HL-60/S4 treated with phorbol 12-myristate 13-acetate at 8.2 ng/mL for 4 days and 3 days (cell line): ENCODE data around the gene DNAJC8.

Experiments used
- in situ Hi-C: fragments of 300-500 bp; cut with MboI; formaldehyde crosslinking; loops from 2 replicates; pipeline ENCODE4 v1.15.0; 2022; ENCODE audit warnings: low sequenced_read_pairs

Gene DNAJC8

DNA sequence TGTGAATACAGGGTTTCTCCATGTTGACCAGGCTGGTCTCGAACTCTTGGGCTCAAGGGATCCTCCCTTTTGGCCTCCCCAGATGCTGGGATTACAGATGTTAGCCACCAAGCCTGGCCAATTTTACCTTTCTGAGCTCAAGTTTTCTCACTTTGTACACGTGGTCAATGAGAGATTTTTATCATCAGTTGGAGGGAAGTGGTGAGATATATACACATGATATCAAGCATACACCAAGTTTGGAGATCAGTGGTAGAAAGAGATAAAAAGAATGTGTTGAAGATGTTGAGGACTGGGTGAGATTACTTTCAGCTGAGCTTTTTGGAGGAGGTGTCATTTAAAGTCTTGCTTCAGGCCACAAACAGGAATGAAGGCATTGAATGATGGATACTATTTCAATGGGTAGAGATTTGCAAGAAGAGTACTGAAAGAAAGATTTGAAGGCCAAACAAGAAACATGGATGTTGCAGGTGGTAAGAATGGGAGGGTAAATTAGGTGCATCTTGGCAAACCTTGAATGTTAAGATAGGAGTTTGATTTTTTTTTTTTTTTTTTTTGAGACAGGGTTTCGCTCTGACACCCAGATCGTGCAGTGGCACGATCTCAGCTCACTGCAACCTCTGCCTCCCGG is 23.5 kb upstream of the DNAJC8 start:
- in situ Hi-C loops, result no loop called here

DNA sequence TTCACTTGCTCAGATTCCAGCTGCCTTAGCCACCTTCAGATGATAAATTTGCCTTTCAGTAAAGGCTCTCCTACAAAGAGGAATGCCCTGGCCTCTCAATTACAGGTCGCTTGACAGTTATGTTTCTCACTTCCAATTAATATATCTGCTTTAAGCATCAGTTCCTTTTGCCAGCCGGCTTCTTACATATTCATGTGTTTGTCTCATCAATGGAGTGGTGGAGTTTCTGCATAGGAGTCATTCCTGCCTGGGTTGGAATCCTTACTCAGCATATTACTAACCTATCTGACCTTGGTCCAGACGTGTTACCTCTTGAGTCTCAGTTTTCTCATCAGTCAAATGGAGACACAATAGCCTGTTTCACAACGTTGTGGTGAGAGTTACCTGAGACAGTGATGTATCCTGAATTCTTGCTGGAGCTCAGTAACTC is 17.1 kb upstream of the DNAJC8 start:
- in situ Hi-C loops, result no loop called here

DNA sequence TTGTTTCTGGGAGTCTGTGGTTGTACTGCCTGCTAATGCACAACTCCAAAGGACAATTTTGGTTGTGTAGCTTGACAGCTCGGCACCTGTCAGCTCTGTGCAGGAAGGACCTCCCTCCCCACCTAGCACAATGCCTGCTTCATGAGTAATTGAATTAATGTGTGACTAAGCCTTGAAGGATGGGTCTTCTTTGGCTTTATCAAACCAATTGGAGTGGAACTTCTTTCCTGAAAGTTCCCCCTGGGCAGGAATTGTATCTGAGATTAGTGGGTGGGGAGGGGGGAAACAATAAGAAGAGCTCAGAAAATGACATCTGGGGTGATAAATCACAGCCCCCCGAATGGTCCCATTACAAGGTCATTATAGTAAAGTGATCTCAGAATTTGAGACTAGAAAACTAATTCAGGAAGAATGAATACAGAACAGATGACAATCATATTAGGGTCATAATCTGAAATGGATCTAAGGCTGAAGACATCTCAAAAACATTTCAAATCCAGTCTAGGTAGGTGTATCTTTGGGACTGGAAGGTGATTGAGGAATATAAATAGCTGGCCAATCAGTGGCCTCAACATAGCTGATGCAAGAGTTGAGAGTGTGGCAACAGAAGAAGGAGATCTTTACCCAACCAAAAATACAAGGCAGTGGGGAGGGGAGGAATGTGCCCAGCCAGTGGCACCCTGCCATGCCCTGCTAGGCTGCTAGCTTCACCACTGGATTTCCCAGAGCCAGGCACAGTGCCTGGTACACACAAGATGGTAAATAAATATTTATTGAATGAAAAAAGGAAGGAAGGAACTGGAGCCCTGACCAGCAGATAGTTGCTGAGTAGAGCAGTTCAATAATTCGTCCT is 16.4 kb upstream of the DNAJC8 start:
- in situ Hi-C loops, result no loop called here

DNA sequence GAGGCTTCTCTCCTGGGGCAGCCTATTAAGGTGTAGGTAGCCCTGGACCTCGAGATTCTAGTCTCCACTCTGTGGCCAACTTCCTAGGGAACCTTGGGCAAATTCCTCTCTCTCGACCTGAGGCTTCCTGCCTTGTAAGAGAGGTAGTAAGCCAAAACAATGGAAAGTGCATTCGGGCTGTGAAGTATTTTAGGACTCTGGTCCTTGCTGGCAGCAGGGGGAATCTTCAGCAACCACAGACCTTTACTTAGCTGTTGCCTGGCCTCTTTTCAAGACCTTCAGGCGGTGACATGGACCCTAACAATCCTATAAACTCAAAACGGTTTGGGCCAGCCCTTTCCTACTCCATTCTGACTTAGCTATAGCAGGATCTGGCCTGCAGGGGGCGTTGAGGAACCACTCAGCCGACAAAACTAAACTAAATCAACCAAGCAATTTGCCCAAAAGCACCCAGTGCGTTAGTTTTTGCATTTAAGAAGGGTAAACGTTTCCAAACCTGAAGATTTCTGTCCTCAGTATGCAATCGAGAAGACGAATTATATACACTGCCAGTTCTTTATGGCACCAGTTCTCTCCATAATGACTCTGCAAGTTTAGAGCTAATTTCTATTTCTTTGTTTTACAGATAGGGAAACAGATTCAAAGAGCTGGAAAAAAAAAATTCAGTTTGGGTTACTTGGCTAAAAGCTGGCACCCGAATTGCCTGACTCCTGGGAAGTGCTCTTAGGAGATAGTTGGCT is 15.6 kb upstream of the DNAJC8 start:
- in situ Hi-C loops, result no loop called here

DNA sequence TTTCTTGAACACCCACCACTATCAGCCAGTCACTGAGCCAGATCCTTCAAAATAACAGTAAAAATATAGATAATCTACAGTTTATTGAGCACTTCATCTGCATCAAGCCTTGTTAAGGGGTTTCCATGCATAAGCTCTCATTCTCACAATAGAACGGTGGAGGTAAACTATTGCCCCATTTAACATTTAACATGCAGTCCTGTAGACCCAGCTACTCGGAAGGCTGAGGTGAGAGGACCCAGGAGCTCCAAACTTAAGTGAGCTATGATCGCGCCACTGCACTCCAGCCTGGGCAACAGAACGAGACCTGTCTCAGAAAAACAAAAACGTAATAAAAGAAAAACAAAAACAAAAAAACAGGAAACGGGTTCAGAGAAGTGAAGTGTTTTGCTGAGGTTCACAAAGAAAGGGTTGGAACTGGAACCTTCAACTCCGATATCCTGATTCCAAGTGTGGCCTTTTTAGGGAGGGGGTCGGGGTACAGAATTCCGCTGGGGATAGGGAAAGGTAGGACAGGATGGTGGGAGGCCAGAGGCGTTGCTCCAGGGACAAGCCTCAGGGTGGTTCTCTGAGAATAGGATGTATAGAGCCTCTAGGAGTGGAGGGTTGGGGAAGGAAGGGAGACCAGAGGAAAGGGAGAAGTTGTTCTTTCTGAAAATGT is 14.9 kb upstream of the DNAJC8 start:
- in situ Hi-C loops, result no loop called here

DNA sequence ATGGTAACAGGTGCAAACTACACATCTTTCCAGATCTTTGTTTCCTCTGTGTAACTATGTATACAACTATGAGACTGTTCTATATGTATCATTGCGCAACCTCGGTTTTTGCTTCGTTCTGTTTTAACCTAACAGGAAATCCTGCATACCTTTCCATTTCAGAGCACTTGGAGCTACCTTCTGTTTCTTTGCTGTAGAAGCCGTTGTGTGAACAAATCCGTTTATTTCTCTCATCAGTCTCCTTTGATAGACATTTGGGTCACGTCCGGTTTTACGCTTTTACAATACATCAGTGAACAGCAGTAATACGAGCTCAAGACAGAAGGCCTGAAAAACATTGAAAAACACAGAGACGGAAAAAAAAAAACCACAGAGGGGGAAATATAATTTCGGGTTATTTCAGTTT is 13.6 kb upstream of the DNAJC8 start:
- in situ Hi-C loops, result no loop called here

DNA sequence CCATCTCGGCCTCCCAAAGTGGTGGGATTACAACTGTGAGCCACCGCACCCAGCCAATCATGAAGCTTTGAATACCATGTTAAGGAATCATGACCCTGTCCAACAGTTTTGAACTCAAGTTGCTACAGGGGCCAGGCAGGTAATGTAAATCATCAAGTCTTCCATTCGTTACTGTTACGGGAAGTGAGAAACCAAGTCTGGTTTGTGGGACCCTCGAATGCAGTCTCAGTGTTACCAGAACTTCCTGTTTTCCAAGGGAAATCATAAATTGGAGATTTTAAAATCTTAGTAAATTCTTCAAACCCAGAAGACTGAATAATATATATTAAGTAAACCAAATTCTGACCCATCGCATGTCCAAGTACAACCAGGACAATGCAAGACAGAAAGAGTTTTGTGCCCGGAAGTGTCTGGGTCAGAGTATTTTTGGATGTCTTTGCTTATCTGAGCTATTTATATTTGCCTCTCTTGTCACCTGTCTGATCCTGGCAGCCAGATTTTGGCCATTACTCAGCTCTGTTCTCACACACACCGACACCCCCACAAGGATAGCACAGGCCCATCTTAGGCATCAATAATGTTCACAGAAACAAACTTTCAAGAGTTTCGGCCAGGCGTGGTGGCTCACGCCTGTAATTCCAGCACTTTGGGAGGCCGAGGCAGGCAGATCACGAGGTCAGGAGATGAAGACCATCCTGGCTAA is 11.9 kb upstream of the DNAJC8 start:
- in situ Hi-C loops, result no loop called here

DNA sequence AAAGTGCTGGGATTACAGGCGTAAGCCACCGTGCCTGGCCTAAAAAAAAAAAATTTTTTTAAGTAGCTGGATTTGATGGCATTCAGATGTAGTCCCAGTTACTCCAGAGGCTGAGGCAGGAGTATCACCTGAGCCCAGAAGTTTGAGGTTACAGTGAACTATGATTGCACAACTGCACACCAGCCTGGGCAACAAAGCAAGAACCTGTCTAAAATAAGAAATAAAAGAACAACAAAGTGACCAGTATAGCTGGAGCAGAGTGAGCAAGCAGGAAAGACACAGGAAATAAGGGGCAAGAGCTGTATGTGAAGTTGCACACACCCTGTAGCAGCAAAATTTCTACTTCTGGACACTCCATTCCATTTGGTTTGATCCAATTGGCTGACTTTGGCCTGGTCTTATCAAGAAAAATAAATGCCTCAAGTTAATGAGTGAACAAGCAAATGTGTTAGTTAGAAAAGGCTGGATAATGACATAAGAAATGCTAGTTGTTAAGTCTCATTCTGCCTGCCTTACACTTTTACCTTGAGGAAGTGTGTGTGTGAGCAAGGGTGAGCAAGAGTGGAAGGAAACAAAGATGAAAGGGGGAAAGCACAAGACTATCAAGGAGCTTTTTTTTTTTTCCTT is 11.0 kb upstream of the DNAJC8 start:
- in situ Hi-C loops, result no loop called here

DNA sequence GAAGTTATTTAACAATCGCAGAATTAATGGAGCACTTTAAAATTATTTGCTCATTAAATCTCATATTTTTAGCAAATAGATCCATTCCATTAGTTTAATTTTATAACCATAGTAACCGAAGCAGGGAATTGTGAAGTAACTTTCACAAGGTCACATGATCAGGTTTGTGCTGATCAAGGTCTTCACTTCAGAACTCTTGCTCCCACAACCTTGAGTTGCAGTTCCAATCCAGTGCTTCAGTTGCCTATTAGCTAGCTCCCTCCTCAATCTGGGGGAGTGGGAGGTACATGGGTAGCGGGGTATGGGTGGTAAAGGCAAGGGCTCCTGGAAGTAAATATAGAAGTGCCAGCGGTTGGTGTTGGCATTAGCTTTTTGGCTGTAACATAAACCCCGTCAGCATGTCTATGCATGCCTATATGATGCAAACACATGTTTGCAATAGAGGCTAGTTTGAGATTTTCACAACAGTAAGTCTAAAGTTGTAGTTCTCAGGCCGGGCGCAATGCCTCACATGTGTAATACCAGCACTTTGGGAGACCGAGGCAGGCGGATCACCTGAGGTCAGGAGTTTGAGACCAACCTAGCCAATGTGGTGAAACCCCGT is 8.9 kb upstream of the DNAJC8 start:
- in situ Hi-C loops, result no loop called here

DNA sequence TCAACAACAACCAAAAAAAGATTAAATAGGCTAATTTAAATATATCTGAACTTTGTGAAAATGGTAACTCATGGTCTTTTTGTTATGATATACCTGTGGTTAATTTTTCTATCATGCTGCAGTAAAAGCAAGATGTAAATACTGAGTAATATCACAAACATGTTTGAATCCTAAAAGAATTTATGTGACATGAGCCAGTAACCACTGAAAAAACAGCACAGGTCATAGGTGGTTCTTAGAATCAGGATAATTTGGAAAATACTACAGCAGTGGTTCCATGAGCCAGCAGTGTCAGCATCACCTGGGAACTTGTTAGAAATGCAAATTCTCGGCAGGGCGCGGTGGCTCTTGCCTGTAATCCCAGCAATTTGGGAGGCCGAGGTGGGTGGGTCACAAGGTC is 7.2 kb upstream of the DNAJC8 start:
- in situ Hi-C loops, result no loop called here

DNA sequence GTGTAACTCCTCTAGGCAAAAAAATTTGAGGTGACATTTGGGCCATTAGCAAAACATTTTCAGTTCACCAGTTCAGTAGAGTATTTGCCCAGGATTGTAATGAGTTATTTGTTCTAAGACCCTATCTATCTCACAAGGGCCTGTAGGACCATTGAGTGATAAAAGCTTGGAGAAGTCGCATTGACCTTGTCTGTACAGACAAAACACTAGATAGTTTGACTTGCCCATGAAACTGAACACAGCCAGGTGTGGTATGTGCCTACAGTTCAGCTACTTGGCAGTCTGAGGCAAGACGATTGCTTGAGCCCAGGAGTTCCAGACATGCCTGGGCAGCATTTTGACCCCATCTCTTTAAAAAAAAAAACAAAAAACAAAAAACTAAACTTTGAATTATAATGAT is 6.2 kb upstream of the DNAJC8 start:
- in situ Hi-C loops, result no loop called here

DNA sequence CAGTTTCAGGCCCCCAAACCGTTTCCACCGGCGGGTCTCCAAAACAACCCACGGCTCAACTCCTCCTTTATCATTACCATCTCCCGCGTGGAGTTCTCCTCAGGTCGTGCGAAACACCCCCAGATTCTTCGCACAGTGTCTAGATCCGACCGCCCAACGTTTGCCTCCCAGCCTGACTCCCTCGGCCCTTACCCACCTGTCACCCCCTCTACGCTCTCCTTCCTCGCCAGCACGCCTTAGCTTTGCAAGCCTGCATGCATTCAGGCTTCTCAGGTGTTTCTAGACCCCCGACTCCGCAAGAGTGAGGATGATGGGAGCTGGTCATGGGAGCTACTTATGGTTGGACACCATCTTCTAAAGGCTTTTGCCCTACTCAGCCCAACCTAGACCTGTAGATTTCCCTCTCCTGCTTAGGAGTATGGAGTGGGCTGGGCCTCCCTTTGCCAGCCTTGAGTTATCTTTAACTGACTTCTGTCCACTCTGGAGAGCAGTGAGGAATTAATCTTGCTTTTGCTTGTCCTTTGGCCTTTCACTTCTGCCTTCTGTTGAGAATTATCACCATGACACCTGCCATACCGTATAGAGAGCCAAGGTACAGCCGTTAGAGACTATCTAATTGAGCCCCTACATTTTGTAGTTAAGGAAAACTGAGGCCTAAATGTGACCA is 4.0 kb upstream of the DNAJC8 start:
- in situ Hi-C loops, result no loop called here

DNA sequence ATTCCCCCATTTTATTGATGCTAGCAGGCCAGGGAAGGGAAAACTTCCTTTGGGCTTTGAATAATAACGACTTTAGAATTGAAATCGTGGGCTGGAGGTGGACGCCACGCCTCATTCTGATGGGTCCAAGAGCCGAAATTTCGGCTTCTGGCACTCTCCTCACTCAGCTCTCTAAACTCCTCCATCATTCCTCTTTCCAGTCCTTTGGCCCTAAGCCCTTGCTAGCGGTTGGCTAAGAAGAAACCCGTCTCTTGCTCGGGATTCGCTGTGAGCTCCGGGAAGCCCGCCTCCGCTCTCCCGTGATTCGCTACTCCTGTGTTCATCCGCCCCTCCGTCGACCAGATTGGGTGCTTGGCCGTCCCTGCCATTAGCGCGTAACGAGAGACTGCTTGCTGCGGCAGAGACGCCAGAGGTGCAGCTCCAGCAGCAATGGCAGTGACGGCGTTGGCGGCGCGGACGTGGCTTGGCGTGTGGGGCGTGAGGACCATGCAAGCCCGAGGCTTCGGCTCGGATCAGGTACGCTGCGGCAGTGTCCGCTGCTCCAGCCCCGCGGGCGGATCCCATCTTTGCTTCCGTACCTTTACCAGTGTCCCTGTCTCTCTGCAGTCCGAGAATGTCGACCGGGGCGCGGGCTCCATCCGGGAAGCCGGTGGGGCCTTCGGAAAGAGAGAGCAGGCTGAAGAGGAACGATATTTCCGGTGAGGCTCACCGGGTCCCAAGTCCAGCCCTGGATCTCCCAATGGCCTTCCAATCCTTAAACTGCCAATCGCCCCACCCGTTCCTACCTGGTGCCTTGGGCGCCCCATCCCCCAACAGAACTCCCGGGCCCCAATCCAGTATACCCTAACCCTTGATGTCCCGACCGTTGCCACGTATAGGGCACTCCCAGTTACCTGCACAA is 3.2 kb upstream of the DNAJC8 start, which contains the start of gene ATP5IF1:
TSS of gene ATP5IF1 (plus strand) at position 370 of the 901 bp plus-strand sequence. CDS start at position 430, 60 bp downstream.
- in situ Hi-C loops, result no loop called here

DNA sequence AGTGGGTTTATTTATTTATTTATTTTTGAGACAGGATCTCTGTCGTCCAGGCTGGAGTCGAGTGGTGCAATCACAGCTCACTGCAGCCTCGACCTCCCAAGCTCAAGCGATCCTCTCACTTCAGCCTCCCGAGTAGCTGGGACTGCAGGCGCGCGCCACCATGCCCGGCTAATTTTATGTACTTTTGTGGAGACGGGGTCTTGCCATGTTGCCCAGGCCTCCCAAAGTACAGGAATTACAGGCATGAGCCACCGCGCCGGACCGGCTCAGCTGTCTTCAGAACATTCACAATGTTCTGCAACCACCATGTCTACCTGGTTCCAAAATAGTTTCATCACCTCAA is 406 bp upstream of the DNAJC8 start:
- in situ Hi-C loops, result no loop called here

DNA sequence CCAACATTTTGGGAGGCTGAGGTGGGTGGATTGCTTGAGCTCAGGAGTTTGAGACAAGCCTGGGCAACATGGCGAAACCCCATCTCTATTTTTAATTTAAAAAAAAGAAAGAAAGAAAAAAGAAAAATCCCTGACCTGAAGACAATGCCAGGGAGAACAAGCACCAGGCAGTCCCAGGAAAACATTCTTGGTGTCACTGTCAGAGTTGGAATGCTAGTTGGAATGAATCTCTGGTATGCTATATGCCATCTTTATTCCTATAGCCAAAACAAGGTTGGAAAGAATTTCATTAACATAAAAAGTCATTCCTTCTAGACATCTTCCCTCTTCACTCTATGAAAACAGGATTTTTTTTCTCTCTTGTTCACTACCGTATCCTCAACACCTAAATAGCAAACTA is 2.8 kb downstream of the DNAJC8 start:
- in situ Hi-C loops, result no loop called here

DNA sequence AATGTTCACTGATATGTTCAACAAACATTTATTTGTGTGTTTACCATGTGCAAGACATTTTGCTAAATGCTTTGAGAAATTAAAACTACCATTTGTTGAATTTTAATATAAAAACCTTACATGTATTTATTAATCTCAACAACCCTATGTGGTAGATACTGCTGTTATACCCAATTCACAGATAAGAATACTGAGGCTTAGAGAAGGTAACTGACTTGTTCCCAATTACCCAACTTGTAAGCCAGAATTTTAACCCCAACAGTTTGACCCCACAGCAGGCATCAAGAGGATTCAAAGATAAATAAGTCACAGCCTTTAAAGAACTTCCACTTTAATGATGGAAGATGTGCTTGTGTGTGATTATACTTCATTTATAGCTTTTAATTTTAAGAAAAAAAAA is 3.7 kb downstream of the DNAJC8 start:
- in situ Hi-C loops, result no loop called here

DNA sequence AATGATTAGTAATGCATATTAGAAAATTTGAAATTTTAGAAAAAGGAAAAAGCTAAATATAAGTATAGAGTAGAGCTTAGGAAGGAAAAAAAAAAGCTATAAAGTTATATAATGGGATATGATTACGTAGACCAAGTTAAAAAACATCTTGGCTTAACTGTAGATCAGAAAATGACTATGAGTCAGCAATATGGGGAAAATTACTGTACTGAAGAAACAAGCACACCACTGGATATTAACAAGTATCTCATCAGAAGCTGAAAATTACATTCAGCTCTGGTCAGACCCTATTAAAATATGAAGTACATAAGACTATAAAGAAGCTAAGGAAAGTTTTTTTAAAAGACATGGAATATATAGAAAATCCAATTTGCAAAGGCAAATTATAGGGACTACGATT is 19.5 kb downstream of the DNAJC8 start:
- in situ Hi-C loops, result loop anchor here (25.0 kb wide), 1 partner anchor 376 kb away; the partner anchor contains the start of gene PPP1R8

DNA sequence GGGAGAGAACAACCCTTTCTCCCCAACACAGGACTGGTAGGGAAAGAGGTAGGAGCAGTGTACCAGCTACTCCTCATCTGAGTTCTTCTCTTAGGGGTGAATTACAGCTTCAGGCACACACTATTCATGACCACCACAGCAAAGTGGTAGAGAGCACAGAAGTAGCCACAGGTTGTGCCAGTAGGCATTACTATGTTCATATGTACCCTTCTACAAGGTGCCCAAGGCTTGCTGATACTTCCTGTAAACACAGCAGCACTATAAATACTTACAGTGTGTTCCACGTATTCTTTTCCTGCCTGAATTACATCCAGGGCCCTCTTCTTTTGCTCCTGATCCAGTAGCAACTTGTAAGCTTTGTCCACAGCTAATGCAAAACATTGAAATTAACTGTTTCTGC is 23.1 kb downstream of the DNAJC8 start:
- in situ Hi-C loops, result loop anchor here (25.0 kb wide), 1 partner anchor 372 kb away; the partner anchor contains the start of gene PPP1R8
